Ramos (cell line): ENCODE data around the gene TPX2.
"Not testable (repeated sequence)": the region's sequence is repeated elsewhere in the genome, so short reads cannot be mapped to it uniquely, and the experiment has no call there.

Experiments used
- in situ Hi-C: fragments of 300-500 bp; cut with MboI; formaldehyde crosslinking; loops from one replicate; pipeline ENCODE4 v1.14.3; 2022; ENCODE audit warnings: low sequenced_read_pairs; ENCODE audit not compliant: unreplicated experiment

The TPX2 gene

GRCh38 chr20:31811198-31811597 is 72.1 kb downstream of the TPX2 start:
- in situ Hi-C loops = no loop called here

- in situ Hi-C loops = no loop called here
These were observed 73.0 kb downstream of the TPX2 start for GRCh38 chr20:31811796-31812728.

- in situ Hi-C loops = no loop called here
These were observed 74.5 kb downstream of the TPX2 start for GRCh38 chr20:31813611-31814010.

GRCh38 chr20:31814142-31814541 is 75.1 kb downstream of the TPX2 start:
- in situ Hi-C loops = not testable (repeated sequence)

GRCh38 chr20:31815408-31816188 is 76.5 kb downstream of the TPX2 start:
- in situ Hi-C loops = no loop called here

- in situ Hi-C loops = no loop called here
These were observed 77.1 kb downstream of the TPX2 start for GRCh38 chr20:31816221-31816620.

GRCh38 chr20:31817461-31817860 is 78.4 kb downstream of the TPX2 start:
- in situ Hi-C loops = no loop called here

- in situ Hi-C loops = no loop called here
These were observed 79.4 kb downstream of the TPX2 start for GRCh38 chr20:31818376-31818908.

GRCh38 chr20:31819083-31819784 is 80.1 kb downstream of the TPX2 start, which contains the start of gene MYLK2:
TSS of gene MYLK2 (plus strand) at chr20:31819356. CDS start at chr20:31819581, 225 bp downstream.
- in situ Hi-C loops = no loop called here

- in situ Hi-C loops = loop anchor here (10.0 kb wide), 1 partner anchor 275 kb away; no protein-coding TSS in a partner anchor
These were observed 81.1 kb downstream of the TPX2 start for GRCh38 chr20:31820228-31820627.

- in situ Hi-C loops = loop anchor here (10.0 kb wide), 1 partner anchor 273 kb away; no protein-coding TSS in a partner anchor
These were observed 82.3 kb downstream of the TPX2 start for GRCh38 chr20:31821427-31821826.

GRCh38 chr20:31822421-31823330 is 83.6 kb downstream of the TPX2 start:
- in situ Hi-C loops = loop anchor here (10.0 kb wide), 1 partner anchor 272 kb away; no protein-coding TSS in a partner anchor

GRCh38 chr20:31823360-31824124 is 84.5 kb downstream of the TPX2 start:
- in situ Hi-C loops = loop anchor here (10.0 kb wide), 1 partner anchor 271 kb away; no protein-coding TSS in a partner anchor

- in situ Hi-C loops = loop anchor here (10.0 kb wide), 1 partner anchor 271 kb away; no protein-coding TSS in a partner anchor
These were observed 85.0 kb downstream of the TPX2 start for GRCh38 chr20:31824125-31824485.

- in situ Hi-C loops = loop anchor here (10.0 kb wide), 1 partner anchor 270 kb away; no protein-coding TSS in a partner anchor
These were observed 85.6 kb downstream of the TPX2 start for GRCh38 chr20:31824554-31825313.

GRCh38 chr20:31826074-31826473 is 87.0 kb downstream of the TPX2 start:
- in situ Hi-C loops = loop anchor here (10.0 kb wide), 1 partner anchor 269 kb away; no protein-coding TSS in a partner anchor

GRCh38 chr20:31827059-31827458 is 88.0 kb downstream of the TPX2 start:
- in situ Hi-C loops = loop anchor here (10.0 kb wide), 1 partner anchor 268 kb away; no protein-coding TSS in a partner anchor
